GM19467 (cell line): ENCODE data around the gene ZNF776.
"Not testable (repeated sequence)": the region's sequence is repeated elsewhere in the genome, so short reads cannot be mapped to it uniquely, and the experiment has no call there.

Source experiments
- ATAC-seq: cut with Tn5 transposase; IDR thresholded peaks from one replicate; pipeline ENCODE4 v1.9.1; 2021; ENCODE audit warnings: mild to moderate bottlenecking, moderate library complexity; ENCODE audit not compliant: unreplicated experiment

ZNF776 gene

DNA sequence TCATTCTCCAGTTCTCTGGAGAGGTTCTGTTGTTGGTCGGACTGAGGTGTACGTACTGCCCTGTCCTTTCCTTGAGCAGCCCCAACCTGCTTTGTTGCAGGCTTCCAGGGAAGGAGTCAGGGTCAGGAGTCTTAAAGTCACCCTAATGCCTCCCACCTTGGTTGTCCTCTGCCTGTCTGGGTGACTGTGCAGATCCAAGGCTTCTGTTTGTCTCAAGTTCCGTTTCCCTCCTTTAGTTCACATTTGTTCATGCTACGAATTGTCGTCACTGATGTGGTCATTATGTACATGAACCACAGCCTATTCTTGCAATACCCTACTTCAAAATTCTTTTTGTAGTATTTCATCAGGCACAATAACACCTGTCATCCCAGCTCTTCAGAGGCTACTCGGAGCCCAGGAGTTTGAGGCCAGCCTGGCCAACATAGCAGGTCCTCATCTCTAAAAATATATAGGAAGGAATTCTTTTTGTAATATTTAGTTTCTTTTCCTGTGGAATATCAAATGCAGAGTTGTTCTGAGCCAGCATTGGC lies 30.2 kb downstream of the ZNF776 start:
- no peak for ATAC-seq

DNA sequence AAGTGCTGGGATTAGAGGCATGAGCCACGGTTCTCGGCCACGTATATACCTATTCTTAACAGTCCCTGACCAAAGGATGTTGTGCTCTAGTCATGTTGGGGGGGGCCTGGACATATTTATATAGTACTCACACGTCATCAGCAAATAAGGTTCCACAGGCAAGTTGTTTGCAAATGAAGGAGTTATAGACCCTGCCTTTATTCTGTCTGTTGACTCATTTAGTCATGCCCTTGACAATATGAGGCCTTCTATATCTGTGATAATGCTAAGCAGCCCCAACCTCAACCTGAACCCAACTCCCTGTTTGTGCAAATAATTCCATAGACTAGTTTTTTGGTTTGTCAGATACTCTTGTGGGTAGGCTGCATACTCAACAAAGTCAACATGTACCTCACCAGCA lies 31.7 kb downstream of the ZNF776 start:
- no peak for ATAC-seq

GRCh38 chr19:57779220-57779845 lies 32.7 kb downstream of the ZNF776 start:
- ATAC-seq, result no peak

GRCh38 chr19:57786286-57786685 lies 39.7 kb downstream of the ZNF776 start:
- ATAC-seq, result no peak

DNA sequence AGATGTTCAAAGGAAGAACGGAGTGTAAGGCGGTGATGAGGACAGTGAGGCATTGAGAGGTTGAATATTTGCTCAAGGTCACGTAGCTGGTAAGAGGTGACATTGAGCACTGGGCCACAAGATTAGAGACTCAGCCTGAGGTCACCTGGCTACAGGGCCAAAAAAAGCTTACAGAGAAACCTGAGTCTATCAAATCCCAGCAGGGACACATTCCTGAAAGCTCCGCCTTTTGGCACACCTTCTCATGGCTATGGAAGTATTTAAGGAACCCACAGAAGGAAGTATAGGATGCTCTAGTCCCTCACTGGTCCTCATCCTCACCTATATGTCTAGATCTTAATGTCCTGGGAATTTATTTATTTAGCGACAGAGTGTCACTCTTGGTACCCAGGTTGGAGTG lies 40.3 kb downstream of the ZNF776 start:
- ATAC-seq, result no peak

DNA sequence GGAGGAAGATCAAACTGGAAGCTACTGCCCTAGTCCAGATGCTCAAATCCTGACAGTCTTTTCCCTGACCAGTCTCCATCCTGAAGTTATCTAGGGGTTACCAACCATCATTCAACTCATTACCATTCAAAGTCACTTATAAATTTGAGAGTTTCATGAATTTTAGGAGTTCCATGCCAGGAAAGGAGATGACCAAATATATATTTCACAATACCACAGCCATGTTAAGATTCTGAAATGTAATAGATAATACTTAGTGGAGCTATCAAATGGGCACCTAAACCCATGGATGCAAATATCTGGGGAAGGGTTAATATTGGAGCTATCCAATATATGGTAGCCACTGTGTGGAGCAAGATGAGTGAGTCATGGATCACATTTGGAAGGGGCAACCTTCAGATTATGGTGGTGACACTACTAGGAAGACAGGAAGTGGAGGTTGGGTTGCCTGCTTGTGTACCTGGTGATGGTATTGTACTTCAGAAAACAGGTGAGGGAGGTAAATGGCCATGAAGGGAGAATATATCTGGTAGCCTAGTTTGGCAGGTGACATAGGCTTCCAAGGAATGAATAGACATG lies 41.6 kb downstream of the ZNF776 start:
- ATAC-seq, result no peak

DNA sequence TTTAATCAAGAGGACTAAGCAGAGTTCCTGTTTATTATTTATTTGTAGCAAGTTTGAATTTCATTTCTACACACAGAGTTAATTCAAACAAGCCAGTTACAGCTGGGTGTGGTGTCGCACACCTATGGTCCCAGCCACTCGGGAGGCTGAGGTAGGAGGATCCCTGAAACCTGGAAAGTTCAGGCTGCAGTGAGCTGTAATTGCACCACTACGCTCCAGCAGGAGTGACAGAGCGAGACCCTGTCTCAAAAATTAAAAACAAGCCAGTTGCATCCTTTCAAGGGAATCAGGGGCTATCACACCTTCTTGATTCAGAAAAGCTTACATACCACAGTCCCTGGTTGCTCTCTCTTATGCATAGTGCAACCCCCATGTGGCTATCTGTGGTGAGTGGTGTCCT lies 42.7 kb downstream of the ZNF776 start:
- no peak for ATAC-seq

DNA sequence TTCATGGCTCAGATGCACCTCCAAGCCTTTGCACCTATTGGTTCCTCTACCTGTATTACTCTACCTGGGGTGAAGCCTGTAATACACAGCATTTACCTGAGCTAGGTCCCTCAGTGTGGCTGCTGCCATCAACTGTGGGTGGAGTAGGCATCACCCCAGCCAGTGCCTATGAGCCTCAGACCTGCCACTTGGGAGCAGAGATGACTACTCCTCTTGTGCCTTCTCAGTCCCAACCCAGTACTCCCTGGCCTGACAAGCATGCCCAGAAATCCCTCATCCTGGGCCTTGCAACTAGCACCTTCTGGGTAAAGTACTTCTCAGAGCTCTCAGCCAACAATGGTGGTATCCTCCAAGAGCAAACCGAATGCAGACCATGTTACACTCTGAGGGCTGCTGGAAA lies 50.0 kb downstream of the ZNF776 start:
- not testable (repeated sequence) for ATAC-seq

DNA sequence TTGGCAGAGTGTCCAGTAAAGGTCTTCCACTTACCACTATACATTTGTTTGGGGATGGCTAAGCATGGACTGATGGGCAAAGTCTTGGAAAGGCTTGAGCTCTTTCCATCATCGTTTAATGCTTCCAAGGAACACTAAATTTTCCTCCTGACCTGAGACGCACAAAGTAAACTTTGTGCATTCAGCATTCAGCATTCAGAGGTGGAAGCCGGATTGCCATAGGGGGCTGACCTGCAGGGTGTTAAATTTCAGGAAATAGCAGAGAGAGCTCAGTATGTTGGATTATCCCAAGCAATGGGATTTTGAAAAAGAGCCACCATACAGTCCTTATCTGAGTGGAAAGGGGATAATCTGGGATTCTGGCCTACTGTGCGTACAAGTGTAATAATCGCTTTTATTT lies 54.1 kb downstream of the ZNF776 start:
- no peak for ATAC-seq

DNA sequence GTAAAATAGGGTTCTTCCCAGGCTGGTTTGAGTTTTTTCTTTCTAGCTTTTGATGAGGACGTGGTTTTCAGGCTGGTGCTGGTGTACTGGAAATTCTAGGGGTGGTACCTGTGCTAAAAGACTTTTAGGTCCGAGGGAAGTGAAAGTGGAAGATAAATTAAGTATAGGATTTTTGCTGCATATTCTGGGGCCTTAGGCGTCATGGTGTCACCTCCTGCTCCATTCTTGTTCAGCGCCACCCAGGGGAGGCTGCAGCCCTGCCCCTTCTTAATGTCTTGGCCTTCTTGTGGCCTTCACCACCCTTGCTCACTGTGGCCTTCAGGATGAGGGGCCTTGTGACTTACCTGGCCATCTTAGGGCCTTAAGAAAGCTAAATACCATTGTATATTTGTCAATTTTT lies 55.7 kb downstream of the ZNF776 start:
- no peak for ATAC-seq

DNA sequence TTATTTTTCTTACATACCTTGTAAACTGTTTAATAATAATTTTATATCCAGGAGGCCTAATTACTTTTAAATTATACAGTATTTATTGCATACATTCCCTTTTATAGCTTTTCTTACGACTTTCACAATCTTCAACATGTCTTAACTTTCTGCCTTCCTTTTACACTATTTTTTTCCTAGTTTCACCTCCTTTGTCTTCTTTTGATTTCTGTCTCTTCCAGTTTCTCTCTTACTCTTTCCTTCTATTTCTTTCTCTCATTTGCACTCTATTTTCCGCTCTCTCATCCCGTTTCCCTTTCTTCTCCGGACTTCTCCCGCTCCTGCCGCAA lies 56.6 kb downstream of the ZNF776 start:
- no peak for ATAC-seq

- ATAC-seq, result no peak
These were observed 57.1 kb downstream of the ZNF776 start for GRCh38 chr19:57803594-57804325.

DNA sequence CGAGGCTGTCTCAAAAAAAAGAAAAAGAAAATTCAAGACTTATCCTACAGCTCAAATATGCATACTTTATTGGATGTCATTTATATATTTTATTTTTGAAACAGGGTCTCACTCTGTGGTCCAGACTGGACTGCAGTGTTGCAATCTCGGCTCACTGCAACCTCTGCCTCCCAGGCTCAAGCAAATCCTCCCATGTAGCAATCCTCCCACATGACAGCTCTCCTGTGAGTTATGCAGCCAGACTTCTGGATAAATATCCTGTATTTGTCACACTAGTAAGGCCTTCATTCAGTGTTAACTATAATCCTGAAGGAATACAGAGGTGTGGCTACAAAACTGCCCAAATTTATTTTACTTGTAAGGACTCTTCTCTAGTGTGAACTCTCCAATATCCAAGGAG lies 60.9 kb downstream of the ZNF776 start:
- ATAC-seq, result no peak
